Bronchial epithelial cell (primary cell): Measurements from ENCODE around the gene CALR. TPM values are rescaled to one million over a fixed set of nuclear protein-coding genes. Genes with fewer than 3 reads are reported as not detected.
"Not testable (repeated sequence)": the region's sequence is repeated elsewhere in the genome, so short reads cannot be mapped to it uniquely, and the experiment has no call there.

ENCODE experiments used
- DNase-seq: peaks from one replicate; pipeline ENCODE4 v3.0.0-alpha.2; 2010; ENCODE audit warnings: low read depth
- FAIRE-seq: peaks from 2 replicates; lab custom pipeline; 2011; peaks lifted over from hg19 to GRCh38; lab: Jason Lieb, UNC
- H3K27me3 ChIP-seq: 2 replicates; pipeline ENCODE4 v1.5.1; 2011; ENCODE audit warnings: low read length; ENCODE audit not compliant: control insufficient read depth, insufficient read depth
- H3K36me3 ChIP-seq: 2 replicates; pipeline ENCODE4 v1.5.1; 2011; ENCODE audit warnings: low read length; ENCODE audit not compliant: control insufficient read depth, insufficient read depth
- H3K4me3 ChIP-seq: 2 replicates; pipeline ENCODE4 v1.5.1; 2011; ENCODE audit warnings: mild to moderate bottlenecking, low read depth, low read length, control low read depth
- CTCF ChIP-seq: IDR thresholded peaks from 2 replicates; pipeline ENCODE4 v1.5.1; 2011; ENCODE audit warnings: mild to moderate bottlenecking, moderate library complexity, low read length, control low read depth, inconsistent platforms; ENCODE audit not compliant: insufficient read depth, severe bottlenecking
- total RNA-seq: library from RNA; depleted of rRNA; stranded (reverse); fragments of >200 nt; gene quantifications from 2 replicates; pipeline ENCODE4 v1.2.1, GENCODE V29; 2014

Gene CALR
- total RNA-seq, 1 donor from 2014 or later: 1,570 TPM

GRCh38 chr19:12899891-12900518 is 38.4 kb upstream of the CALR start:
- TF ChIP-seq CTCF: no peak
- Histone ChIP-seq H3K36me3 (peaks cover 4% of the 10 kb centered on the region), H3K4me3 (no peak overlapping the region), H3K27me3 (no peaks in the 10 kb centered on the region)
- no peak for DNase-seq
- no peak for FAIRE-seq

GRCh38 chr19:12907166-12907565 is 31.2 kb upstream of the CALR start:
- no peak for TF ChIP-seq CTCF
- DNase-seq (no peak), FAIRE-seq (no peak)
- Histone ChIP-seq H3K36me3 (no peaks in the 10 kb centered on the region), H3K27me3 (no peaks in the 10 kb centered on the region), H3K4me3 (no peak overlapping the region)

- FAIRE-seq (no peak), DNase-seq (no peak)
- no peak for TF ChIP-seq CTCF
- H3K36me3 ChIP-seq: no peaks in the 10 kb centered on the region
- no peaks in the 10 kb centered on the region for H3K27me3 ChIP-seq
- H3K4me3 ChIP-seq: no peak overlapping the region
Observed at GRCh38 chr19:12912571-12912970, 25.8 kb upstream of the CALR start.

- DNase-seq: no peak
- Histone ChIP-seq H3K36me3 (no peaks in the 10 kb centered on the region), H3K27me3 (no peaks in the 10 kb centered on the region), H3K4me3 (no peak overlapping the region)
- TF ChIP-seq CTCF: no peak
- FAIRE-seq: no peak
Observed at GRCh38 chr19:12913011-12913561, 25.3 kb upstream of the CALR start.

- no peak for TF ChIP-seq CTCF
- Histone ChIP-seq H3K27me3 (no peaks in the 10 kb centered on the region), H3K4me3 (no peak overlapping the region), H3K36me3 (no peaks in the 10 kb centered on the region)
- DNase-seq: no peak
- no peak for FAIRE-seq
Observed at GRCh38 chr19:12913851-12914690, 24.3 kb upstream of the CALR start.

GRCh38 chr19:12915860-12916259 is 22.5 kb upstream of the CALR start:
- not testable (repeated sequence) for FAIRE-seq

More at GRCh38 chr19:12915860-12916259, 22.5 kb upstream of the CALR start:
- DNase-seq, H3K4me3 ChIP-seq, H3K36me3 ChIP-seq, H3K27me3 ChIP-seq: not testable (repeated sequence)
